Keratinocyte (primary cell): ENCODE measurements around the gene PNRC1. TPM values are rescaled to one million over a fixed set of nuclear protein-coding genes. Genes with fewer than 3 reads are reported as not detected.

Experiments
- DNase-seq: peaks from one replicate; pipeline ENCODE4 v3.0.0-alpha.2; 2011; ENCODE audit warnings: low read depth, missing footprints, low spot score
- FAIRE-seq: peaks from 2 replicates; lab custom pipeline; 2011; peaks lifted over from hg19 to GRCh38; lab: Jason Lieb, UNC
- H2AFZ ChIP-seq: 2 replicates; pipeline ENCODE4 v1.6.0; 2012; ENCODE audit warnings: low read length, control low read depth, inconsistent platforms; ENCODE audit not compliant: control insufficient read depth
- H3K27ac ChIP-seq: 2 replicates; pipeline ENCODE4 v1.5.1; 2011; ENCODE audit warnings: low read length; ENCODE audit not compliant: control insufficient read depth, insufficient read depth
- H3K27me3 ChIP-seq: 3 replicates; pipeline ENCODE4 v1.6.0; 2011; ENCODE audit warnings: low read length; ENCODE audit not compliant: control insufficient read depth, insufficient read depth; ENCODE audit errors: extremely low read depth
- H3K36me3 ChIP-seq, 2 experiments: 2 replicates in 1 of 2; 3 replicates in 1 of 2; pipeline ENCODE4 v1.5.1; 2011; ENCODE audit warnings: low read length in 2 of 2, mild to moderate bottlenecking in 1 of 2; ENCODE audit not compliant: control insufficient read depth in 2 of 2, insufficient read depth in 2 of 2; ENCODE audit errors: extremely low read depth in 1 of 2
- H3K4me1 ChIP-seq: 3 replicates; pipeline ENCODE4 v1.5.1; 2011; ENCODE audit warnings: low read length; ENCODE audit not compliant: control insufficient read depth, insufficient read depth; ENCODE audit errors: extremely low read depth
- H3K4me2 ChIP-seq: 3 replicates; pipeline ENCODE4 v1.6.0; 2011; ENCODE audit warnings: low read depth, low read length; ENCODE audit not compliant: control insufficient read depth, insufficient read depth; ENCODE audit errors: extremely low read depth
- H3K4me3 ChIP-seq, 3 experiments: fragments of 200-600 bp in 1 of 3; sonication (generic) in 1 of 3; 2 replicates in 2 of 3; 3 replicates in 1 of 3; pipeline ENCODE4 v1.5.1; 2011 to 2016; ENCODE audit warnings: low read length in 3 of 3, mild to moderate bottlenecking in 3 of 3, control low read depth in 2 of 3, inconsistent platforms in 1 of 3, low read depth in 1 of 3, mixed read lengths in 1 of 3, mixed run types in 1 of 3, moderate library complexity in 1 of 3; ENCODE audit not compliant: control insufficient read depth in 2 of 3, insufficient read depth in 2 of 3; ENCODE audit errors: extremely low read depth in 1 of 3
- H3K79me2 ChIP-seq: 2 replicates; pipeline ENCODE4 v1.6.0; 2012; ENCODE audit warnings: low read length; ENCODE audit not compliant: control insufficient read depth, insufficient read depth
- H3K9ac ChIP-seq: 3 replicates; pipeline ENCODE4 v1.6.0; 2011; ENCODE audit warnings: low read length; ENCODE audit not compliant: control insufficient read depth, insufficient read depth; ENCODE audit errors: extremely low read depth
- H3K9me1 ChIP-seq: 3 replicates; pipeline ENCODE4 v1.6.0; 2011; ENCODE audit warnings: low read length; ENCODE audit not compliant: control insufficient read depth, insufficient read depth; ENCODE audit errors: extremely low read depth
- H3K9me3 ChIP-seq: 2 replicates; pipeline ENCODE4 v1.5.1; 2012; ENCODE audit warnings: low read depth, low read length; ENCODE audit not compliant: control insufficient read depth
- H4K20me1 ChIP-seq: 3 replicates; pipeline ENCODE4 v1.6.0; 2011; ENCODE audit warnings: low read length; ENCODE audit not compliant: control insufficient read depth, insufficient read depth; ENCODE audit errors: extremely low read depth
- EZH2 ChIP-seq: IDR thresholded peaks from one replicate; pipeline ENCODE4 v1.6.1; 2012; ENCODE audit warnings: inconsistent platforms, mild to moderate bottlenecking, low read length, moderate library complexity
- dilution Hi-C: fragments of 300-500 bp; cut with MboI; formaldehyde crosslinking; loops from one replicate; pipeline ENCODE4 v1.7.0; 2020; ENCODE audit warnings: low sequenced_read_pairs; ENCODE audit not compliant: extremely low pct_ligation_motif_present
- polyA plus RNA-seq, 5 experiments: library from polyadenylated mRNA; depleted of rRNA in 3 of 5; stranded (reverse) in 3 of 5; stranded (forward) in 1 of 5; unstranded in 1 of 5; fragments of >200 nt; gene quantifications; 1 replicate in 1 of 5; 2 replicates in 3 of 5; 3 replicates in 1 of 5; pipeline versions ENCODE4 v1.2.1 to v1.2.3, GENCODE V29; 2011 to 2012; ENCODE audit warnings: missing spikeins in 2 of 5, low read depth in 1 of 5, low replicate concordance in 1 of 5
- TF ChIP-seq, protein P1 (sequence below), 3 experiments: IDR thresholded peaks in 1 of 3; conservative IDR thresholded peaks in 1 of 3; optimal IDR thresholded peaks in 1 of 3; 2 replicates in 2 of 3; 3 replicates in 1 of 3; pipeline versions ENCODE3 to v1.5.1; 2011; ENCODE audit warnings: low read length in 3 of 3, mild to moderate bottlenecking in 3 of 3, moderate library complexity in 2 of 3, control low read depth in 1 of 3, inconsistent platforms in 1 of 3; ENCODE audit not compliant: insufficient read depth in 2 of 3; ENCODE audit errors: extremely low read depth in 1 of 3

PNRC1 gene
- polyA plus RNA-seq, 1 donor (not counting 4 experiments of a cell fraction or from before 2014, with no cell fraction given) = 34.6 TPM

DNA sequence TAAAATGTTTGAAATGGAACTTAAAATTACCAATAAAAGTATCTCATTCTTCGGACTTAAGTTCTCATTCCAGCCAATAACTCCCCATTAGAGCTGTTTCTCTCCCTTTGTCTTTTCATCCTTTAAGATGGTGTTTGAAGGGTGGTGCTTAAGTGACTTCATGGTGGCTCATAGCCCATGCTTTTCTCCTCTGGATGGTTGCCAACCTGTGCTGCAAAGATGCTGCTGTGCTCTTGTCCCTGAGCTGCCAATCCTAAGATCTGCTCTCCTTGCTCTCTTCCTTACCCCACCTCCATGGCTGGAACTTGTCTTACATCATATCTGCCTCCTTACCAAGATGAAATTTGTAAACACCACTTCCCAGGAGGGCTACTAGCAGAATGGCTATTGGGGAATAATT is 31.6 kb upstream of the PNRC1 start:
- no peak overlapping the region for H3K27ac ChIP-seq
- no peak overlapping the region for H3K9ac ChIP-seq
- no peaks in the 10 kb centered on the region for H3K4me1 ChIP-seq
- no peaks in the 10 kb centered on the region for H3K27me3 ChIP-seq
- H3K4me3 ChIP-seq = no peak overlapping the region
- FAIRE-seq = peak; percentile 43
- H3K36me3 ChIP-seq = no peaks in the 10 kb centered on the region
- TF ChIP-seq EZH2 = no peak
- TF ChIP-seq, protein P1, sequence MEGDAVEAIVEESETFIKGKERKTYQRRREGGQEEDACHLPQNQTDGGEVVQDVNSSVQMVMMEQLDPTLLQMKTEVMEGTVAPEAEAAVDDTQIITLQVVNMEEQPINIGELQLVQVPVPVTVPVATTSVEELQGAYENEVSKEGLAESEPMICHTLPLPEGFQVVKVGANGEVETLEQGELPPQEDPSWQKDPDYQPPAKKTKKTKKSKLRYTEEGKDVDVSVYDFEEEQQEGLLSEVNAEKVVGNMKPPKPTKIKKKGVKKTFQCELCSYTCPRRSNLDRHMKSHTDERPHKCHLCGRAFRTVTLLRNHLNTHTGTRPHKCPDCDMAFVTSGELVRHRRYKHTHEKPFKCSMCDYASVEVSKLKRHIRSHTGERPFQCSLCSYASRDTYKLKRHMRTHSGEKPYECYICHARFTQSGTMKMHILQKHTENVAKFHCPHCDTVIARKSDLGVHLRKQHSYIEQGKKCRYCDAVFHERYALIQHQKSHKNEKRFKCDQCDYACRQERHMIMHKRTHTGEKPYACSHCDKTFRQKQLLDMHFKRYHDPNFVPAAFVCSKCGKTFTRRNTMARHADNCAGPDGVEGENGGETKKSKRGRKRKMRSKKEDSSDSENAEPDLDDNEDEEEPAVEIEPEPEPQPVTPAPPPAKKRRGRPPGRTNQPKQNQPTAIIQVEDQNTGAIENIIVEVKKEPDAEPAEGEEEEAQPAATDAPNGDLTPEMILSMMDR (optimal IDR thresholded peaks at IDR 0.05 in 1 of 3, IDR thresholded peaks at IDR 0.05 in 1 of 3, conservative IDR thresholded peaks at IDR 0.05 in 1 of 3; ENCODE audit: extremely low read depth in 1 of 3, insufficient read depth in 2 of 3, low read length in 3 of 3) = no peak
- no peak for DNase-seq
- H2AFZ ChIP-seq = no peak overlapping the region
- no peaks in the 10 kb centered on the region for H3K79me2 ChIP-seq
- H4K20me1 ChIP-seq = no peaks in the 10 kb centered on the region
- no peaks in the 10 kb centered on the region for H3K9me3 ChIP-seq
- dilution Hi-C loops = no loop called here
- no peaks in the 10 kb centered on the region for H3K9me1 ChIP-seq
- H3K4me2 ChIP-seq = no peak overlapping the region

DNA sequence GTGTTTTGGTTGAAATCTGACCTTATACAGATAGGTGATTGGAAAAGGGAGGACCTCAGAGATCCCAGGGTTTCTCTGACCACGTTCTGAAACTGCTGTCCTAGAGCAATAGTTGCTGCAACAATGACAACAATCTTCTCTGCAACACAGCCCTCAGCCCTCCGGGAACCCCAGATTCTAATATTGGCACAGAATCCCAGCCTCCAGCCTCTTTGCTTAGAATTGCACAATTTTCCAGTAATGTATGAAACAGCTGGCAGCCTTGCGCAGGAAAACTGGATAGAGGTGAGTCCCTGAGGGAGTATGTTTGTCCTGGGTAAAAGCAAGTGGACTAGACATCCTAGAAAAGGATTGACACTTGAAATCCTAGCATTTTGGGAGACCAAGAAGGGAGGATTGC is 30.4 kb upstream of the PNRC1 start:
- H3K36me3 ChIP-seq = no peaks in the 10 kb centered on the region
- H2AFZ ChIP-seq = no peak overlapping the region
- dilution Hi-C loops = no loop called here
- no peak overlapping the region for H3K4me3 ChIP-seq
- no peaks in the 10 kb centered on the region for H4K20me1 ChIP-seq
- FAIRE-seq = no peak
- DNase-seq = no peak
- no peak overlapping the region for H3K27ac ChIP-seq
- no peaks in the 10 kb centered on the region for H3K9me3 ChIP-seq
- H3K9ac ChIP-seq = no peak overlapping the region
- no peak overlapping the region for H3K4me2 ChIP-seq
- no peaks in the 10 kb centered on the region for H3K9me1 ChIP-seq
- TF ChIP-seq, protein P1 (optimal IDR thresholded peaks at IDR 0.05 in 1 of 3, IDR thresholded peaks at IDR 0.05 in 1 of 3, conservative IDR thresholded peaks at IDR 0.05 in 1 of 3; ENCODE audit: extremely low read depth in 1 of 3, insufficient read depth in 2 of 3, low read length in 3 of 3) = no peak
- no peak for TF ChIP-seq EZH2
- no peaks in the 10 kb centered on the region for H3K27me3 ChIP-seq
- no peaks in the 10 kb centered on the region for H3K4me1 ChIP-seq
- H3K79me2 ChIP-seq = no peaks in the 10 kb centered on the region
